Measurements from ENCODE around the gene HPGD.
A peak's percentile ranks its signal among the peaks of the same experiment; 100 is the strongest.

The HPGD gene

DNA sequence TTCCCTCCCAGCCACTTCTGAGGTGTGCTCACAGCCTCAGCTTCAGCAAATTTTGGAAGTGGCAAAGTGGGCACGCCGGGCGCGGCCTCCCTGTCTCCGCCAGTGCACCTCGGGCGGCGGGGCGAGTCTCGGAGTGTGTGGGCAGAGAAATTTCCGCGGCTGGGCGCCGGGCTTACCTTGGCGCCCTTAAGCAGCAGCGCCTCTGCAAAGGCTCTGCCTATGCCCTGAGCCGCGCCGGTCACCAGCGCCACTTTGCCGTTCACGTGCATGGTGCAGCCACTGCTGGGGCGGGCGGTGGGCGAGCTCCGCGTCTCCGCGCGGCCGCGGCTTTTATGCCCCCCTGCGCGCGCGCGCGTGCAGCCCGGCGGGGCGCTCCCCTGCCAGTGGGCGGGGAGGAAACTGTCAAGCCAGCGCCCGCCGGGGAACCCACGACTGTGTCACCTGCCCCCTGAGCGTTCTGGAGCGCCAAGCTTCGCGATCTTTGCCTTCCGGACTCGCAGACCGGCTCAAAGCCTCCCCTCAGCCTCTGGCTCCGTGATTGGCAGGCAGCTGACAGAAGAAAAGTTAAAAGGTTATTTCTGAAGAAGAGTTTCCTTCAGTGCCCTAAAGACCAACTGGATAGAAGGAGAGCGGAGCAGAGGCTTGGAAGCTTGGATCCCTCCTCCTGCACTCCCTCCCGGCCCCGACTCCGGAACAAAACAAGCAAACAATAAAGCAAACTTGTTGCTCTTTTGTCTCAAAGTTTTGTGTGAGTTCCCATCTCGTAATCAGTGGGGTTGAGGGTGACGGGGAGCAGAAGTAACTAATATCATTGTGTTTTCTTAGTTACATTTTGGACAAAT, at the start of gene HPGD:
TSS of gene HPGD (minus strand) at position 306 of the 842 bp plus-strand sequence. CDS start at position 269, 37 bp downstream.
- ATAC-seq: peak; percentile 86 to 89

DNA sequence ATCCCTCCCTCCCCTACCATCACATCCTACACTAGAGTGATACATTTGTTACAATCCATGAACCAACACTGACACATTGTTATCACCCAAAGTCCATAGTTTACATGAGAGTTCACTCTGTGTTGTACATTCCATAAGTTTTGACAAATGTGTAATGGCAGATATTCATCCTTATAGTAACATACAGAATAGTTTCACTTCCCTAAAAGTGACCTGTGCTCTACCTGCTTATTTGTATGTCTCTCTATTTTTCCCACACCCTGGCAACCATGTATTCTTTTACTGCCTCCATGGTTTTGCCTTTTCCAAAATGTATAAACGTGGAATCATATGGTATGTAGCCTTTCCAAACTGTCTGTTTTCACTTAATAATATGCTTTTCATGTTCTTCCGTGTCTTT, 42.2 kb upstream of the HPGD start:
- no peak for ATAC-seq

DNA sequence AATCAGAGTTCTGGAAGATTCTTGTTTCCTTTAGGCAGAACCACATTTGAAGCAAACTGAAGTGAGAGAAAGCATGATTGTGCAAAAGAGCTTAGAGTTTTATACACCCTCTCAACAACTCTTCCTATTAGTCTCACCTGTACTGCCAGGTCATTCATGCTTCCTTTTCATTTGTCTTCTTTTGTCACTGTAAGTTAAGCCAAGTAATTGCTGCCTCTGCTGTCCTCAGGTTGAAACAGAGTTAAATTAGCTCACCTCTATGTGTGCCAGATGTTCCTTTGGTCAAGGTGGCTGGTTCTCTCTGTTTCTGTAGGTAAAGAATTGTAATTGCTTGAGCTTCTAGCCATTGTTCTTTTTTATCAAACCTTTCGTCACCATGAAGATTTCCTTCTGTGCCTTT, 41.1 kb upstream of the HPGD start:
- no peak for ATAC-seq

DNA sequence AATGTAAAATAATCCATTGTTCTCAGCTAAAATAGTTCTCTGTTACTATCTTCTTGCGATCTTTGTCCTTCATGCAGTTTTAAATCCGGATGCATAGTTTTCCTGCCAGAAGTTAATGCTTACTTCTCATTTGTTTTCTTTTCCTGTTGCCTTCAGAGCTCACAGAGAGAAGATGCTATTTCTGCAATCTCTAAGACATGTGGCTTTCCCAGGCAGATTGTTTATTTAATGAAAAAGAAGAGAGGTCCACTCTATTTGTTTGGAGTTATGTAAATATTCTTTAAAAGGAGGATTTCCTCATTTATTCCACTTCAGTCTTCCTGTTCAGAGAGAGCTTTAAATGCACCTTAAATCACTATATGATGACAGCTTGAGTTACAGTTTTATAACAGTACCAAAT, 39.3 kb upstream of the HPGD start:
- no peak for ATAC-seq

DNA sequence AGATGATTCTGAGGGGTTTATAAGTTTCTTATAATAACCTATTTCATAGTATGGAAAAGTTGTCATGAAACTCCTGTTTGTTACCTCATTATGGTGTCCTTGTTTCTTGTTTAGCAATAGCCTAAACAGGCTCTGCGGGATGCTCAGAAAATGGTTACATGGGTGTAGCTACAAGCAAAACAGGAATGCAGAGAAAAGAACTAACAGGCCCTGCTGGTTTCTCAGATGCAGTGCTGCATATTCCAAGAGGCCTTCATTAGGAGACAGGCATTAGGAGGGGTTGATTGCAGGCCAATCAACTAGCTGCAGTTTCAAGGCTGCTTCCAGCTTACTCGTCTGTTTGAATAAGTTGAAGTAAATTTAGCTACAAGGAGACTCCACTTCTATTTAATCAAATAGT, 37.6 kb upstream of the HPGD start:
- no peak for ATAC-seq

DNA sequence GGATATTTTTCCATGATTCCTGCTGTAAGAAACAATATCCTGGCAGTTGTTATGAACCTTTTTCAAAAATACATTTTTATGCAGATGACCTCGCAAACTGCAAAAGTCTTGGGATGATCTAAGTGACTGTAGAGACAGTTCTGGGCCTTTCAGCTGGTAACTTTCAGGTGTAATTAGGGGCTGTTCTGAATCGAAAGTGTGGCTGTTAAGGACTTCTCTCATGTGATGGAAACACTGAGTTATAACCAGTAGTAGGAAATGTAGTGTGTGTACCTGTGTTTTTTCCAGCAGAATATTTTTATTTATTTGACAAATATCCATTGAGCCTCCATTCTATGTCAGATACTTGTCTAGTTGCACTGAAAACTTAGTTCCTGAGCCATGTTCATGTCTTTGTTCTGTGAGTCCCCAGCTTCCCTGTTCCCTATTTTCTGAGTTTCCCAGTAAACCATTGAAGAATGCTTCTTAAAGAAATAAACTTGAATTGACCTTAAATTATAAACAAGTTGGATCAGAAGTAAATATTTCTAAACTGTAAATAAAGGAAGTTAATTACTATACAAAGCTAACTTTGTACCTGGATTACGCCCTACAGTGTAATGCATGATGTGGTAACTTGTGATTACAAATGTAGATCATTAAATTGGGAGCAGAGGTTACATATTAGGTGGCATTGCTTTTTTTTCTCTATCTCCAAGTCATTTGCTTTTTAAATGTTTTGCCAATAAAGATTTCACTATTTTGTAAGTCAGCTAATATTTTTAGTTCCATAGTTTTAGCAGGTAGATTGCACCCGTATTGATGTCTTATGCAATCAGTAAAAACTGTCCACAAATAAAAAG, 33.7 kb upstream of the HPGD start:
- no peak for ATAC-seq

DNA sequence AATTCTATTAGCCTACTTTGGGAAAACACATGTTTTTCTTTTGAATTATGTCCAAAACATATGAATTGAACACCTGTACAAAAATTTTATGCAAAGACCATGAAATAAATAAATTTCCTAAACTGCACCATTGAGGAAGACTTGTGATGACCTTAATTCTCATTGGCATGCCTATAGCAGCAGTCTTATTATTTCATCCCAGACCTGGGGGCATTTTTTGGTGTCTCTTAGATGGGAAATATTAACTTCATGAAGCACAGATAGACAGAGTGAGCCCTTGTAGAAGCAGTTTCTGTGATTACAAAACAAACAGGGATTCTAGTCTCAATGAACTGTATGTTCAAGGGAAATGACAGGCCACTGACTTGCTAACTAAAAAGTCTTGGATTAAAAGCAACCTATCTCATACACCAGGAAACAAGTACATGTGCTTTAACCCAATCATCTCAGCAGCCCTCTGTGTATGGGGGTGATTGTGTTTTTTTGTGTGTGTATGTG, 32.0 kb upstream of the HPGD start:
- ATAC-seq: no peak

DNA sequence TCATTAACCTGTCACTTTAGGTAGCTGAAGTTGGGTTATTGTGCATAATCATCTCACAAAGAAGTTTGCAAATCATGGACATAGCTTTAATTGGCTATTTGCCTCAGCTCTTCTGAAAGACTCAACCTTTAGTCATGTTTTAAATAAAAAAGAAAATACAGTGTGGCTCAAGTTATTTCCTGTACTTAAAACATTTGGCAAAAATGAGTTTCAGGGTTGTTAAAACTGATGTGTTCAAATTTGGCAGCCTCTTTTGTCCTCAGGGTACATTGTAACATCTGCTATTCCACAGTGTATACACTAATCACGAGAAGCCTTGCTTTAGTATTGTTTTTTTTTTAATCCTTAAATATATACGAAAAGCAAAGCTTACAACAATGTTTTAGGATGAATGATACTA, 31.5 kb upstream of the HPGD start:
- no peak for ATAC-seq

DNA sequence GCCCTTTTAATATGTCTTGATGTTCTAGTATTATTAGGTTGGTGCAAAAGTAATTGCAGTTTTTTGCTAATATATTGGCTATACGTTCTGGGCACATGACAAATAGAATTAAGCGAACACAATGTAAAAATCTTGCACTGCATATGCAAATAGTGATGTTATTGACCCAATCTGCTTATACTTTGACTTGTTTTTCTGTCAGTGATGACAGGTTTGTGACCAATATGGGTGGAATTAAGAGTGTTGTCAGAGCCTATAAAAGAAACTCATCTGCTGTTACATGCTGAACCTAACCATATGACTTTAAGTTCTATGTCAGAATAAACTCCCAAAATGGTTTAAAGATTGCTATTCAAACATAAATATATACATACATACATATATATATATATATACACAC, 30.7 kb upstream of the HPGD start:
- ATAC-seq: no peak

DNA sequence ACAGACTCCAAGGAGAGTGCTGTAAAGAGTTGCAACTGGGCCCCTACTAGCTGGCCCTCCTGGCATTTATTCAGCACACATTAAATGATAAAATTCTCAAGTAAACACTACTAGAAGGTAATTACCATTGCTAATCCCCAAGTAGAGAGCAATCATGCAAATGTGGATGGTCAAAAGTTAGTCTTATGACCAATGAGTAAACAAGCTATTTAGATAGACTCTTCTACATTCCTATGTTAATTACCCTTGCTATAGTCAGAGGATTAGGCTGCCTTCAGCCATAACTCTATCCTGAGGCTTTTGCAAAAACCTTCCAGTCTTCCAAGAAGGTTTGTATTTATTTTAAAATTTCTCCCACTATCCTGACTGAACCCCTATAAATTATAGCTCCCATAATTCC, 28.3 kb upstream of the HPGD start:
- ATAC-seq: no peak

DNA sequence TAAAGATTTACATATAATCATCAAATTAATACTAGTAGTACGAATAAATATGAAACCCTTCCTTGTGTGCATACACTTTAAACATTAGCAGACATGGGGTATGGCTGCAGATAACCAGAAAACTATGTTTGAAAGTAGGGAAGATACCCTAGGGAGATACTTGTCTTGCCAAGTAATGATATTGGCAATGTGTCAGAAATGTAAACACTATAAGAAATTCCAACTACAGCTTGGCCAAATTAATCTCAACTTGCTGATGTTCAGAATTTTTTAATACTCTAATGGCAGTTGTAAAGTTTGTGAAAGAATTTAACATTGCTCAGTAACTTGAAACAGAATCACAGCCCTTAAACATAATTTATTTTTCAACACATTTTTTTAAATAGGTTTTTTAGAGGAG, 27.4 kb upstream of the HPGD start:
- ATAC-seq: no peak

DNA sequence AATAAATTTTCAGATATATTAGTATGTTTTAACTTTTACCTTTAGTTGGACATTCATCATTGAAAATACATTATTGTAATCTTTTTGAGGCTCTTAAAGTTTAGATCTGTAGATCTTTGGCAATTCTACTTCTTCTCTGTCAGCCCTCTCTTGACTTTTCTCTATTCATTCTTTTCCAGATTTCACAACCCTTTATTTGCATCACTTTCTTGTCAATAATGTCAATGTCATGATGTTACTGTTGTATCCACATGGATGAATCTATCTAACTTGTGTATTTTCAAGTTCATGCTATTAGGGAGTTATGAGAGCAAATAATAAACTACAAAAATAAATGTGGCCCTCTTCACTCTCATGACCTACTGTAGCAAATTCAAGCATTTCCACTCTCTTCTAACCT, 23.0 kb upstream of the HPGD start:
- ATAC-seq: no peak

DNA sequence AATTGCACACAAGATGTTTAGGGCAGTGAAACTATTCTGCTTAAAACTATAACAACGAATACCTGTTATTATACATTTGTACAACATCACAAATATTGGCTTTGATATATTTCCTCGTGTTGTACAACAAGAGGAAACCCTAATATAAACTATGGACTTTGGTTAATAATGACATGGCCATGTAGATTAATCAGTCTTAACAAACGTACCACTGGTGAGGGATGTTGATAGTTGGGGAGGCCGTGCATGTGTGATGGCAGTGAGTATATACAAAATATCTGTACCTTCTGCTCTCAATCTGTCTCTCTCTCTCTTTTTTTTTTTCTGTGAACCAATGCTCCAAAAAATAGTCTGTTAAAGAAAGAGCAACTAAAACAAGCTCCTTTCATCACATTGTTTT, 22.2 kb upstream of the HPGD start:
- no peak for ATAC-seq

DNA sequence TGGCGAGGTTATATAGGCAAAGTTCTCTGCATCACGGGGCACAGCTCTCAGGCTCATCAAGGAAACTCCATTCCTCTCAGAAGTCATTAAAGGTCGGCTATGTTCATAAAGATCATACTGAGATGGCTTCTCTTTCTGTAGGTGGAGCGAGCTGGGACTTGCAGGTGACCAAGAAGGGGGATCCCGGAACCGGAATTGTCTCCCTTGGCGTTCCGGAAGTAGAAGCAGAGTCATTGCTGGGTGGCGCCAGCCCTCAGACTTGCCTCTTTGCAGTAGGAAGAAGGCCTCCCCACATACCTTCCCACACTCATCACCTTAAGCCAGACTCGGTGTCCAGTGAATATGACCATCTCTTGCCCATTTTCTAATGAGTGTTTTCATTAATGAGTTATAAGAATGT, 17.9 kb upstream of the HPGD start:
- no peak for ATAC-seq

DNA sequence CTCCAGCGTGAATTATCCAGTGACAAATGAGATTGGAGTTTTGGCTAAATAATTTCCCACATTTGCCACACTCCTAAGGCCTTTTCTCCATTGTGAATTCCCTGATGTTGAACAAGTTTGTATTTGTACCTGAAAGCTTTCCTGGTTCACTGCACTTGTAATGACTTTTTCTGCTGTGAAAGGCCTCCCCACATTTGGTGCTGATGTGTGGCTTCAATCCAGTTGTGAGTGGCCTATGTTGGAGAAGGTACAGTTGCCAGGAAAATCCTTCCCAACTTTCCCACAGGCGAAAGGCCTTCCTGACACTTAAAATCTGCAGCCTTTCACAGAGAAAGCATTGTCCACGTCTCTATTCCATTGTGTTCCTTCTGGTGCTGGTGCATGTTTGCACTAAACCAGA, 17.3 kb upstream of the HPGD start:
- ATAC-seq: no peak

DNA sequence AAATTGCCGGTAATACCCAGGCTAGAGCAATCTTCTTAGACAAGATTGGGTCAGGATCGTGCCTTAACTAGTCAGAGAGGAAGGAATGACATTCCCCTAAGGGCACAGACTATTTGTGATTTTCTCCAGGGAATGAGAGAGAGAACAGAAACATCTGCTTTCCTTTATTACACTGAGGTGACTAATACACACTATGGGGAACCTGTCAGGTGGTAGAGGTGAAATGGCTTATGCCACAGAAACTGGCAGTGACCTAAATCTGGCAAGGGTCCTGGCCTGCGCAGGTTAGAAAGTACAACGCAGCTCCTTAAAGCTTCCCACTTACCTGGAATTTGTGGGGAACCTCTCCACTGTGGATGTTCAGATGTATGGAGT, 16.6 kb upstream of the HPGD start:
- ATAC-seq: no peak

DNA sequence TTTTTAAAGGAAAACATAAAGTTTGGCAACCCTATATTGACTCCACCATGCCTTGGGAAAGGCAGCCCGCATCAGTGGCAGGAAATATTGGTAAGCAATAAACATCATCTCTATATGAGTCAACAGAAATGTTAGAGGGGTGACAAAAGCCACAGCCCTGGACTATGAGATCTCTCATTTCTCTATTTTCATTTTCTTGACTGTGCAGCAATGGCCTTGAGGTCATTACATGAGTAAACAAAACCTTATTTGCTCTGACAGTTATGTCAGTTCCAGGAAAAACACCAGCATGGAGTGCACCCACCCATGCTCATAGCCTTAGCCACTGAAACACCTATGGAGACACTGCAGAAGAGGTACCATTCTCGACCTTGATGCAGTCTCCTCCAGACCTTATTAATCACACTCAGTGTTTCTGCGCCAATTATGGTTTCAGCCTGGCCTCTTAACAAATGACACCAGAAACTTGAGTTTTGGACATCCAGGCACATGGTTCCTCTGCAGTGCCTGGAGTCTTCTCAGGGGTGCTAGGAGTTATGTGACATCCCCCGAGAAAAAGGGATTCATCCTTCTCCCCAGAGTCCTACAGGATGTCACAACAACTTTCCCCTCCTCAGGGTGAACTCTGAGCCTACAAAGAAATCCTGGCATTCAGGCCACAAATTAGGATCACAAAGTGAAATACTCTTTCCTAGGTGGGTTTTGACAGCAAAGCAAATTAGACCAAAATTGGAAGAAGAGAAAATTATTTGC, 16.0 kb upstream of the HPGD start:
- peak in 1 of 2 donors; percentile 62 for ATAC-seq

DNA sequence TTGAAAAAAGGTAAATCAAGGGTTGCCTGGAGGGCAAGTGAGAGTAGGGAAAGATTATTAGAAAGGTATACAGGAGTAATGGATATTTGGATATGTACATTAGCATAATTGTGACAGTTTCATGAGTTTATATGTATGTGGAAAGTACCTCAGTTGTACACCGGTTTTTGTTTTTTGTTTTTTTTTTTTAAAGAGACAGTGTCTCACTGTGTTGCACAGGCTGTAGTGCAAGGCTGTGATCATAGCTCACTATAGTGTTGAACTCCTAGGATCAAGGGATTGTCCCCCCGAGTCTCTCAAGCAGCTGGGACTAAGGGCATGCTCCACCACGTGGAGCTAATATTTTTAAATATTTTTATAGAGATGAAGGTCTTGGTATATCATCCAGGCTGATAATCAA, 15.3 kb upstream of the HPGD start:
- ATAC-seq: no peak

DNA sequence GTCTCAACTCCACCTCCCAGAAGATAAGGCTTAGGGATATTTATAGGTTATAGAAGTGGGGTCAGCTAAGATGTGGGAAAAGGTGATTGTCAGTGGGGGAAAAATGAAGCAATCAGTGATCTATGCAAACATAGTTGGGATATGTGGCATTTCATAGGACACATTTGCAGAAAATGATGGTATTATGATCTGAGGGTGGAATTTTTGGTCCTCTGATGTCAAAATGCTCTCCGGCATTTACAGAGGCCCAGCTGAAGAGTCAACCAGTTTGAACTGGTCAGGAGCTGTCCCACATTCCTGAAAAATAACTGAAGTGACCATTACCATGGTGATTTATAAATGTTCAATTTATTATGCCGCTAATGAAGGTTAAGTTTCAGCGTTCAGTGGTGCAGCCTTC, 12.2 kb upstream of the HPGD start:
- no peak for ATAC-seq

DNA sequence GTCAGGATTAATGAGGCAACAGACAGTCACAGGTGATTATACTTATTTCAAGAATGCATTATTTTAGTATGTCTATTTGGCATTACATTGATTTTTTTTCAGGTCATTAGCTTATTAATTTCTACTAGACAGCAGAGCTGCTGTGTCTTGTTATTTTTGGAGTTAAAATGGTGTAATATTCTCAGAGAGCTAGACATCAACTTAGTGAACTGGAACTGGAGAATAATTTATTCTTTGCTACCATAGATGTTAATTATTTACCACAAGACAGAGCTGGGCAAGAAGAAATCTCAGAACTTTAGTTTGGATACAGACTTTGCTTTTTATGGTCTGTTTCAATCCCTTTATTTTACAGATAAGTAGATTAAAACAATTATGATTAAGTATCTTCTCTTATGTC, 10.2 kb upstream of the HPGD start:
- no peak for ATAC-seq

DNA sequence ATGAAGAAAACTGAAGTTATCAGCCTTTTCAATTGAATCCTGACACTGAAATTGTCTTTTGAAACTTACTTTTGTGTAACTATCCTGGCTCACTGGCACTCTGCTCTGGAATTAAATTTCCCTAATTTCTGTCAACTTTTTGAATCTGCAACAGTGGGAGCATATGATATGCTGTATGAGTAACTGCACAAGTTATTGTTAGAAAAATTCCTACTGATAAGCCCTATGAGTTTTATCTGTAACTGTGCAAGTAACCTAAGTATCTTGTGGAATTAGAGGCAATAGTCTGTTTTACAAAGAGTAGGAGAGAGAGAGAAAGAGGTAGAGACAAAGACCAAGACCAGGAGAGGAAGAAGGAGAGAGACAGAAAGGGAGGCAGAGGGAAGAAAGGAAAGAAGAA, 9.2 kb upstream of the HPGD start:
- ATAC-seq: no peak

DNA sequence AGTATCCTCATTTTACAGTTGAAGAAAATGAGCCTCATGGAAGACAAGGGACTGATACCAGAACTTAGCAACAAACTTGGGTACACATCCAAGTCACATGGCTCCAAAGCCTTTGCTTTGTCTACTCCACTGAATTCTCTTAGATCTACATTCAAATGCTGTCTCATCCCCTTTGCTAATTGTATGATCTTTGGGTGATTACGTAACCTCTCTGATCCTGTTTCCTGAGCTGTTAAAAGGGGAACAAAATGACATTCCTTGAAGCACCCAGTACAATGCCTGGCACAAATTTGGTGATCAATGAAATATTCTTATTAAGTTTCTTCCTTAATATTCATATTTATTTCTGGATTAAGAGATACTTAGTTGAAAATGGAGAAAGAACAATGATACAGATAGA, 5.9 kb upstream of the HPGD start:
- no peak for ATAC-seq

DNA sequence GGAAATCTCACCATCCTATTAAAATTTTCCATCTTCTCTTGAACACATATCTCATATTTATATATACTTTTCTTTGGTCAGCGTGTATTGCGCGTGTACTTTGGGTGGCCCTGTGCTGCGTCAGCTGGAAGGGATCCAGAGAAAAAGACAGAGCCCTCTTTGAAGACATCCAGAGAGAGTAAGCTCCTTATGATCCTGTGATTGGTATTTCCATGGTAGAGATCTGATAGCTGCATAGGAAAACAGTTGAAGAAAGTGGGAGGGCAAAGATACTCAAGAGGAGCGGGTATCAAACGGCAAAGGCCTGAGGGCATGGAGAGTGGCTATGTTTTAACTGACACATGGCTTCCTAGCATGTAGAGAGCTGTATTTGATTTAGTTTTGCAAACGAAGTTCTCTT, 4.4 kb upstream of the HPGD start:
- ATAC-seq: no peak
